AG04450 (cell line): Measurements from ENCODE around the gene ITGA11. TPM values are rescaled to one million over a fixed set of nuclear protein-coding genes. Genes with fewer than 3 reads are reported as not detected.

ENCODE experiments used
- CTCF ChIA-PET: fragments of 300-600, 350-600 bp; formaldehyde crosslinking; extraction: SDS; loops from one replicate; lab custom pipeline; 2022; ENCODE audit warnings: antibody characterized with exemption, inconsistent platforms; lab: Charles Lee
- POLR2A ChIA-PET: fragments of 350-600 bp; formaldehyde crosslinking; extraction: SDS; loops from one replicate; lab custom pipeline; 2021; ENCODE audit warnings: antibody characterized with exemption, inconsistent platforms; lab: Yijun Ruan, JAX
- DNase-seq: peaks from one replicate; pipeline ENCODE4 v3.0.0-alpha.2; 2011; ENCODE audit warnings: low read depth, low spot score
- H3K27ac ChIP-seq: one replicate; pipeline ENCODE4 v1.5.1; 2012; ENCODE audit warnings: low read depth, low read length, control low read depth
- H3K27me3 ChIP-seq: one replicate; pipeline ENCODE4 v1.6.0; 2012; ENCODE audit warnings: low read length; ENCODE audit not compliant: control insufficient read depth, insufficient read depth
- H3K4me3 ChIP-seq: 2 replicates; pipeline ENCODE4 v1.5.1; 2011; ENCODE audit warnings: mild to moderate bottlenecking, low read depth, low read length, control low read depth
- H3K9me3 ChIP-seq: 2 replicates; pipeline ENCODE4 v1.5.1; 2012; ENCODE audit warnings: low read length; ENCODE audit not compliant: control insufficient read depth, insufficient read depth
- CTCF ChIP-seq: IDR thresholded peaks from 2 replicates; pipeline ENCODE4 v1.5.1; 2011; ENCODE audit warnings: low read depth, low read length, control low read depth, inconsistent platforms
- polyA plus RNA-seq: library from polyadenylated mRNA; depleted of rRNA; stranded (reverse); fragments of >200 nt; gene quantifications from 2 replicates; pipeline ENCODE4 v1.2.3, GENCODE V29; 2011

The ITGA11 gene
- polyA plus RNA-seq, 1 experiment = 24.0 TPM

GRCh38 chr15:68348606-68349005 lies 83.4 kb downstream of the ITGA11 start:
- POLR2A ChIA-PET = no interaction called here
- Histone ChIP-seq H3K27ac (peak overlapping the region; percentile 21), H3K4me3 (no peak overlapping the region), H3K9me3 (no peaks in the 10 kb centered on the region), H3K27me3 (no peaks in the 10 kb centered on the region)
- no peak for DNase-seq
- CTCF ChIA-PET = no interaction called here
- no peak for TF ChIP-seq CTCF

GRCh38 chr15:68348081-68348480 lies 83.9 kb downstream of the ITGA11 start:
- no peaks in the 10 kb centered on the region for H3K9me3 ChIP-seq
- H3K27ac ChIP-seq = peak overlapping the region; percentile 66
- ChIA-PET POLR2A (interaction anchor here (1.4 kb wide), 1 partner anchor 33 kb away, joined by 8 read pairs; no protein-coding TSS in a partner anchor), CTCF (no interaction called here)
- no peak for DNase-seq
- TF ChIP-seq CTCF = no peak
- H3K4me3 ChIP-seq = no peak overlapping the region
- H3K27me3 ChIP-seq = no peaks in the 10 kb centered on the region

GRCh38 chr15:68347392-68347791 lies 84.6 kb downstream of the ITGA11 start:
- no peak overlapping the region for H3K4me3 ChIP-seq
- H3K27me3 ChIP-seq = no peaks in the 10 kb centered on the region
- DNase-seq = peak; percentile 56
- peak overlapping the region; percentile 66 for H3K27ac ChIP-seq
- ChIA-PET POLR2A (interaction anchor here (0.6 to 1.7 kb wide), 7 partner anchors 13 to 133 kb away, joined by 3 to 12 read pairs (median 5); no protein-coding TSS in a partner anchor), CTCF (interaction anchor here (0.8 to 1.0 kb wide), 2 partner anchors 34 to 41 kb away, joined by 3 to 4 read pairs; no protein-coding TSS in a partner anchor)
- no peak for TF ChIP-seq CTCF
- H3K9me3 ChIP-seq = no peaks in the 10 kb centered on the region

- H3K27me3 ChIP-seq = no peaks in the 10 kb centered on the region
- POLR2A ChIA-PET = interaction anchor here (0.6 to 1.7 kb wide), 7 partner anchors 13 to 133 kb away, joined by 3 to 12 read pairs (median 5); no protein-coding TSS in a partner anchor
- CTCF ChIA-PET = interaction anchor here (0.5 to 1.0 kb wide), 3 partner anchors 34 to 329 kb away, joined by 3 to 4 read pairs (median 3); no protein-coding TSS in a partner anchor
- peak overlapping the region; percentile 63 for H3K27ac ChIP-seq
- H3K4me3 ChIP-seq = no peak overlapping the region
- DNase-seq = no peak
- no peaks in the 10 kb centered on the region for H3K9me3 ChIP-seq
- TF ChIP-seq CTCF = no peak
Observed at GRCh38 chr15:68346979-68347378, 85.0 kb downstream of the ITGA11 start.

- Histone ChIP-seq H3K9me3 (no peaks in the 10 kb centered on the region), H3K27ac (no peak overlapping the region), H3K4me3 (no peak overlapping the region), H3K27me3 (no peaks in the 10 kb centered on the region)
- CTCF ChIA-PET = interaction anchor here (0.6 kb wide), 1 partner anchor 138 kb away, joined by 6 read pairs; no protein-coding TSS in a partner anchor
- POLR2A ChIA-PET = no interaction called here
- TF ChIP-seq CTCF = no peak
- DNase-seq = no peak
Observed at GRCh38 chr15:68345481-68345880, 86.5 kb downstream of the ITGA11 start.
